Measurements from ENCODE around the gene WIZ. TPM values are rescaled to one million over a fixed set of nuclear protein-coding genes. Genes with fewer than 3 reads are reported as not detected.

The WIZ gene
- total RNA-seq, 2 donors from 2014 or later, result 24.5 to 24.8 TPM

GRCh38 chr19:15468675-15469512 lies 19.1 kb upstream of the WIZ start:
- DNase-seq, result no peak
- no peak for ATAC-seq
- intact Hi-C loops (cut with DNase I, micrococcal nuclease), result loop anchor here in 1 of 2 donors (10.0 kb wide), 1 partner anchor 86 kb away; no protein-coding TSS in a partner anchor

- ATAC-seq, result no peak
- intact Hi-C loops (cut with DNase I, micrococcal nuclease), result loop anchor here in 1 of 2 donors (10.0 kb wide), 1 partner anchor 87 kb away; no protein-coding TSS in a partner anchor
These were observed 18.0 kb upstream of the WIZ start for GRCh38 chr19:15467734-15468214.

DNA sequence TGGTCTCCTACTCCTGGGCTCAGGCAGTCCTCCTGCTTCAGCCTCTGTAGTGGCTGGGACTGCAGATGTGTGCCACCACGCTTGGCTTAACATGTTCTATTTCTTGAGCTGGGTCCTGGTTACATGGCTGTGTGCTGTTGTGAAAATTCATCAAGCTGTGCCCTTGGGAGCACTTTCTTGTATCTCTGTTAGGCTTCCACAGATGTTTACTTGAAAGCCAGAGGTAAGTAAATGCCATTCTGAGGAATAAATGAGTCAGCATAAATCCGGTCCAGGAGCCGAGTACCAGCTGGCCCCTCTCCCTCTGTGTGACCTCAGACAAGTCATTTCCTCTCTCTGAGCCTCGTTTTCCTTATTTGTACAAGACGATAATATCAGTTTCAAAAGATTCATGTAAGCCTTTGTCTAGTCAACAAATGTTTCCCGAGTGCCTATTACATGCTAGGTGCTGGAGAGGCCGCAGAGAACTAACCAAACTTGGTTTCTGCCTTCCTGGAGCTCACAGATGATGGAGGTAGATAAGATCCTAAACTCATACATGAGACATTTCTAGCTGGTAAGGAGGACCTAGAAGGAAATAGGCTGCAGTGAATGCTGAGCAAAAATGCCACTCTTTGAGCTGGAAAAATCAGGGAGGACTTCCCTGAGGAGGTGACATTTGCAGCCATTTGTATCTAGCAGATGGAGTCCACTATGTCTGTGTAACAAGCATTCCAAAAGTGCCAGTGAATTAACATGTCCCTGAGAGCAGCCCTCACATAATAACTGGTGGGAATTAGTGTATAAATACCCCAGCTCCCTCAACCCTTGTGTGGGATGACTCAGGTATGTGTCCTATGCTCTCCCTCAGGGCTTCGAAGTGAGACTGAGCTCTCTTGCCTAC lies 17.3 kb upstream of the WIZ start:
- intact Hi-C loops (cut with DNase I, micrococcal nuclease), result loop anchor here in 1 of 2 donors (10.0 kb wide), 1 partner anchor 88 kb away; no protein-coding TSS in a partner anchor
- ATAC-seq (no peak), DNase-seq (peak in 1 of 2 donors; percentile 23)

More at GRCh38 chr19:15467734-15468214, 18.0 kb upstream of the WIZ start:
- DNase-seq, result no peak

DNA sequence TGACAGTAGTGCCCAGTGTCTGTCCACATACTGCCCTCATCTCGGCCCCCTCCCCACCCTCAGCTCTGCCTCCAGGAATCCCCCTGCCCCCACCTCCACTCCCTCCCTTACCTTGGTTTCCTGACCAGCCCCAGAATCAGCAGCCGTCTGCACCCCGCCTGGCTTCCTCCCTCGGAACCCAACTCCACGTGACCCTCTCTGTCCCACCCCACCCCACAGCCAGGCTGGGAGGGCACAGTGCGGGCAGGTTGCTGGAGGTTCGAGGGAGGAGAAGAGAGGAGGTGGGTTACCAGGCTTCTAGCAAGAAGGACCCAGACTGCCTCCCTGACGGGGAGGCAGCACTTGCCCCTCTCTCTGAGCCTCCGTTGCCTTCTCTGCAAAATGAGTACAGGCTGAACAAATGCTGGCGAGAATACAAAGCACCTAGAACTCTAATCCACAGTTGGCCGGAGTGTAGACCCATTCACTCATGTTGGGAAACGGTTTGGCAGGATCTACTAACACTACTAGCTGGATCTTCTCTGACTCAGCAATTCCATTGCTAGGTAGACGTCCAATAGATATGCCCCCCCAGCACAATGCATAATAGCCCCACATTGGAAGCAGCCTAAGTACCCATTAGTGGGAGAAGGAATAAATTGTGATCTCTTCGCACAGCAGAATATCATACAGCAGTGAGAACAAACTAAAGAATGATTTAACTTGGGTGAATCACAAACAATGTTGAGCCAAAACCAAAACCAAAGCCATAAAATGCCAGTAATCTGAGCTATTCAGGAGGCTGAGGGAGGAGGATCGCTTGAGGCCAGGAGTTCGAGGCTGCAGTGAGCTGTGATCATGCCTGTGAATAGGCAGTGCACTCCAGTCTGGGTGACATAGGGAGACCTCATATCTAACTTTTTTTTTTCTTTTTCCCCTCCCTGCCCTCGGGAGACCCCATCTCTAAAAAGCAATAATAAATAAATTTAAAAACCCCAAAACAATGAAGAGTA lies 14.9 kb upstream of the WIZ start, which contains the start of gene RASAL3:
Gene RASAL3 (minus strand): TSS at position 151 of the 992 bp plus-strand sequence. CDS start 186 bp downstream, outside the sequence.
- DNase-seq, result peak in 1 of 2 donors; percentile 54
- intact Hi-C loops (cut with DNase I, micrococcal nuclease), result loop anchor here in 1 of 2 donors (10.0 kb wide), 1 partner anchor 90 kb away; no protein-coding TSS in a partner anchor
- ATAC-seq, result peak; percentile 35

- DNase-seq, result peak in 1 of 2 donors; percentile 59
These were observed 14.2 kb upstream of the WIZ start for GRCh38 chr19:15463861-15464371.

GRCh38 chr19:15461694-15462093 lies 11.9 kb upstream of the WIZ start:
- intact Hi-C loops (cut with DNase I, micrococcal nuclease), result loop anchor here in 1 of 2 donors (10.0 kb wide), 1 partner anchor 93 kb away; no protein-coding TSS in a partner anchor

More at GRCh38 chr19:15463861-15464371, 14.2 kb upstream of the WIZ start:
- peak; percentile 54 for ATAC-seq
- intact Hi-C loops (cut with DNase I, micrococcal nuclease), result loop anchor here in 1 of 2 donors (10.0 kb wide), 1 partner anchor 91 kb away; no protein-coding TSS in a partner anchor

DNA sequence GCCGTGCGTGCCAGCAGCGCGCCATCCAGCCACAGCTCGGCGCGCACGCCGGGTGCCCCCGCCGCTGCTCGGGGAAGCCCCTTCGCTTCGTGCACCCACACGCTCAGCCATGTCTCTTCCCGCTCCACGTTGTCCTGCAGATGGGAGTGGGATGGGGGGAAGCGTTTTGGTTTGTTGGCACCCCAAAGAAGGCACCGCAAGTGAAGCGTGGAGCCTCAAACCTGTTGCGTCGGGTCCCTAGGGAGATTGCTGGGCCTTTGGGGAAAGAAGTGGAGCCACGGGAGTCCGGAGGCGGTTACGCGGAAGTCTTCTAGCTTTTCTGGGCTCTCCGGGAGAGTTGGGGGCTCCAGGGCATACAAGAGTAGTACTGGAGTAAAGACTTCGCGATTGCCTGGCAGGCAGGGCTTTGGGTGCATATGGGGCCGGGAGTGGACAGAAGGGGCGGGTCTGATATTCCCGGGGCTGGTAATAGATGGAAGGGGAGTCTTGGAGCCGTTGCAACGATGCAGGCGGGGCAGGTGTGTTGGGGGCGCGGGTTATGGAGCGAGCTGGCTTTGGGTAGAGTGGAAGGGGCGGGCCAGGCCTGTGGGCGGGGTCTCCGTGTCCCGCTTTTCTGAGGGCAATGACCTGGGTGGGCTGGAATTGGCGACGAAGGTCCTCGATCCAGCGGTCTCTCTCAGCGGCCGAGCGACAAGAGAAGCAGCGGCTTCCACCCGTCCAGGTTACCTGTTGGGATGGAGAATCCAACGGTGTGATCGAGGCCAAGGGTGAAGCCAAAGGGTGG lies 8.1 kb upstream of the WIZ start:
- intact Hi-C loops (cut with DNase I, micrococcal nuclease), result no loop called here
- ATAC-seq, result no peak
- DNase-seq, result no peak

More at GRCh38 chr19:15461694-15462093, 11.9 kb upstream of the WIZ start:
- DNase-seq (no peak), ATAC-seq (no peak)

DNA sequence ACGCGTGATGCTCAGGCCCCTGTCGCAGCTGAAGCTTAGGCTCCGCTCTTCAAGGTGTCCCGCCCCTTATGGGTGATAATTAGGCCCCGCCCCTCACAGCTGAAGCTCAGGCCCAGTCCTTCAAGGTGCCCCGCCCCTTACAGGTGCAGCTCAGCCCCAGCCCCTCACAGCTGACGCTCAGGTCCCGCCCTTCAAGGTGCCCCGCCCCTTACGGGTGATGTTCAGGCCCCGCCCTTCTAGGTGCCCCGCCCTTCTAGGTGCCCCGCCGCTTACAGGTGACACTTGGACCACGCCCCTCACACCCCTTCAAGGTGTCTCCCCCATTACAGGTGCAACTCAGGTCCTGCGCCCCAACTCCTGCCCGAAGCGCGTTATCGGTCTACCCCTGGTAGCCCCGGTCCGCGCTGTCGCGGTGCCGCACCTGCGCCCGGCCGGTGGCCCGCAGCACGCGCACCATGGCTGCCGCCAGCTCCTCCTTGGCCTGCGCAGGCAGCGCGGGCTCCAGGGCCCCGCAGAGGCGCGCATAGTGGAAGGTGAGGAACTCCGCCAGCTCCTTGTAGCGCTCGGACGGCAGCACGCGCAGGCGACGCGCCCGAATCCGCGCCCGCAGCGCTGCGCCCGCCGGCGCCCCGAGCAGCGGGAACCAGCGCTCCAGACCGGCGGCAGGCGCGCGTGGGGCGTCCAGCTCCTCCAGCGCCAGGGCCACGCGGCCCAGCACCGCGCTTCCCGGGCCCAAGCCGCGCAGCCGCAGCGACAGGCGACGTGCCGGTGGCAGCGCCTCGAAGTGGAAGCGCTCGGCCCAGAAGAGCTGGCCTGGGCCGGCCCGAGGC lies 7.3 kb upstream of the WIZ start:
- peak; percentile 58 to 69 for DNase-seq
- ATAC-seq, result peak; percentile 47
- intact Hi-C loops (cut with DNase I, micrococcal nuclease), result no loop called here

DNA sequence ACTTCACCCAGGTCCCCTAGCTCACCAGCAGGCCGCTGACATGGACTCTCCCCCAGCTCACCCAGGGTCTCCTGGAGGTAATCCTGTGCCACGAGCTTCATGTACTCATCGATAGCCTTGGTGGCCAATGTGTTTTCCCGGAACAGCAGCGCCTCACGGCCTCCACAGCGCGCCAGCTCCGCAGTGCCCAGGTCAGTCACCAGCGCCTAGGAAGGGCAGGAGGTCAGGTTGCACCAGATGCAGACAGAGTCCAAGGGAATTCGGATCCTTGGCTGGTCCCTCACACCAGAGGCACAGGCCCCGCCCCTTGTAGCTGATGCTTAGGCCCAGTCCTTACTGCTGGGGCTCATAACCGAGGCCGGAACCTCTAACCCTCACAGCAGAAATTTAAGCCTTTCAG lies 6.7 kb upstream of the WIZ start:
- ATAC-seq, result no peak
- intact Hi-C loops (cut with DNase I, micrococcal nuclease), result no loop called here
- no peak for DNase-seq

- DNase-seq, result no peak
- ATAC-seq, result no peak
- intact Hi-C loops (cut with DNase I, micrococcal nuclease), result no loop called here
These were observed 6.2 kb upstream of the WIZ start for GRCh38 chr19:15455996-15456395.

GRCh38 chr19:15453906-15454860 lies 4.4 kb upstream of the WIZ start:
- ATAC-seq, result no peak
- DNase-seq, result no peak
- intact Hi-C loops (cut with DNase I, micrococcal nuclease), result no loop called here

DNA sequence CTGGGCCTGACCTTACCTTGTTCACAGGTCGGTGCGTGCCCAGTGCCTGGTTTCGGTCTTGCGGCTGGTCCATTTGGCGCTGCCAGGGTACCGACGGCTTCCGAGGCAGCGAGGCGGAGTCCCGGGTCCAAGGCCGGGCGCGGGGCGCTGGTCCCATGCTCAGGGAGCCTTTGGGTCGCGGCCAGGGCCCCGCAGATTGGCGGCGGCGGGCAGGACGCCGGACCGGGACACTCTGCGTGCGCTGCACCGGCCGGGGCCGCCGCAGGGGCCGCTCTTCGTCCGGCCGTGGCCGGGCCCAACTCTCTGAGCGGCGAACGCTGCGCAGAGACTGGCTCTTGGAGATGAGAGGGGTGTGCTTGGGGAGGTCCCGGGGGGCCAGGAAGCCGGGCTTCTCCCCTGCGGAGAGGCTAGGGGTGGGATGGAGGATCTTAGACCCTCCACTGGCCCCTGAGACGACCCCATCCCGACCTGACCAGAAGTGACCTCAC lies 3.4 kb upstream of the WIZ start:
- ATAC-seq (peak; percentile 21), DNase-seq (peak in 1 of 2 donors; percentile 28)
- intact Hi-C loops (cut with DNase I, micrococcal nuclease), result no loop called here

GRCh38 chr19:15452111-15453047 lies 2.6 kb upstream of the WIZ start:
- ATAC-seq (peak; percentile 78), DNase-seq (peak; percentile 90 to 91)
- intact Hi-C loops (cut with DNase I, micrococcal nuclease), result no loop called here

- intact Hi-C loops (cut with DNase I, micrococcal nuclease), result no loop called here
- DNase-seq (no peak), ATAC-seq (no peak)
These were observed 753 bp upstream of the WIZ start for GRCh38 chr19:15450528-15450890.

All from left colon (tissue), 2 donors.